NK-92 treated with Interleukin-12 subunit alpha and Interleukin-12 subunit beta, amount 100 ng/mL, for 24 hours (cell line): ENCODE measurements around the gene ZCCHC7.
"Not testable (repeated sequence)": the region's sequence is repeated elsewhere in the genome, so short reads cannot be mapped to it uniquely, and the experiment has no call there.

ENCODE experiments used
- DNase-seq: peaks from one replicate; lab custom pipeline; 2025; lab: John Stamatoyannopoulos, UW

Gene ZCCHC7

GRCh38 chr9:37119907-37120842 is at the start of gene ZCCHC7:
Gene ZCCHC7 (plus strand): TSS chr9:37120574.
- peak; percentile 95 for DNase-seq

GRCh38 chr9:37074790-37075189 is 45.6 kb upstream of the ZCCHC7 start:
- not testable (repeated sequence) for DNase-seq

GRCh38 chr9:37079370-37080164 is 40.8 kb upstream of the ZCCHC7 start:
- DNase-seq: peak; percentile 90

GRCh38 chr9:37080165-37080628 is 40.2 kb upstream of the ZCCHC7 start:
- not testable (repeated sequence) for DNase-seq

- not testable (repeated sequence) for DNase-seq
These were observed 38.9 kb upstream of the ZCCHC7 start for GRCh38 chr9:37081507-37081906.

GRCh38 chr9:37082214-37082765 is 38.1 kb upstream of the ZCCHC7 start:
- DNase-seq: no peak

GRCh38 chr9:37083654-37084053 is 36.7 kb upstream of the ZCCHC7 start:
- no peak for DNase-seq

- DNase-seq: no peak
These were observed 35.1 kb upstream of the ZCCHC7 start for GRCh38 chr9:37085233-37085632.

GRCh38 chr9:37092714-37093295 is 27.6 kb upstream of the ZCCHC7 start:
- DNase-seq: not testable (repeated sequence)

GRCh38 chr9:37094751-37095150 is 25.6 kb upstream of the ZCCHC7 start:
- DNase-seq: no peak

GRCh38 chr9:37096628-37097027 is 23.7 kb upstream of the ZCCHC7 start:
- DNase-seq: no peak

- DNase-seq: no peak
These were observed 23.1 kb upstream of the ZCCHC7 start for GRCh38 chr9:37097294-37097693.

- no peak for DNase-seq
These were observed 20.0 kb upstream of the ZCCHC7 start for GRCh38 chr9:37100327-37100726.

- DNase-seq: no peak
These were observed 19.6 kb upstream of the ZCCHC7 start for GRCh38 chr9:37100741-37101140.

- DNase-seq: no peak
These were observed 17.9 kb upstream of the ZCCHC7 start for GRCh38 chr9:37102486-37102885.

GRCh38 chr9:37104183-37104889 is 16.0 kb upstream of the ZCCHC7 start:
- peak; percentile 7 for DNase-seq

GRCh38 chr9:37105234-37105633 is 15.1 kb upstream of the ZCCHC7 start:
- DNase-seq: no peak

- DNase-seq: no peak
These were observed 12.7 kb upstream of the ZCCHC7 start for GRCh38 chr9:37107701-37108100.

- not testable (repeated sequence) for DNase-seq
These were observed 5.9 kb upstream of the ZCCHC7 start for GRCh38 chr9:37114442-37114841.

GRCh38 chr9:37117956-37118355 is 2.4 kb upstream of the ZCCHC7 start:
- DNase-seq: no peak

GRCh38 chr9:37119360-37119759 is 1.0 kb upstream of the ZCCHC7 start:
- no peak for DNase-seq
